A673 (cell line): Measurements from ENCODE around the gene HNMT.

Experiments used
- EZH2 ChIP-seq: fragments of 200-600 bp; sonication (generic); IDR thresholded peaks from 2 replicates; pipeline ENCODE4 v1.6.1; 2017; ENCODE audit warnings: borderline replicate concordance, low read depth, mild to moderate bottlenecking, mixed read lengths, antibody characterized with exemption, low read length; ENCODE audit not compliant: poor library complexity, severe bottlenecking
- TF ChIP-seq, protein P1 (sequence below): fragments of 300-800, 200-600 bp; sonication (generic); conservative IDR thresholded peaks from 2 replicates; pipeline ENCODE4 v1.5.1; 2017; ENCODE audit warnings: low read depth, mild to moderate bottlenecking, antibody characterized with exemption, low read length, moderate library complexity, mixed read lengths

DNA sequence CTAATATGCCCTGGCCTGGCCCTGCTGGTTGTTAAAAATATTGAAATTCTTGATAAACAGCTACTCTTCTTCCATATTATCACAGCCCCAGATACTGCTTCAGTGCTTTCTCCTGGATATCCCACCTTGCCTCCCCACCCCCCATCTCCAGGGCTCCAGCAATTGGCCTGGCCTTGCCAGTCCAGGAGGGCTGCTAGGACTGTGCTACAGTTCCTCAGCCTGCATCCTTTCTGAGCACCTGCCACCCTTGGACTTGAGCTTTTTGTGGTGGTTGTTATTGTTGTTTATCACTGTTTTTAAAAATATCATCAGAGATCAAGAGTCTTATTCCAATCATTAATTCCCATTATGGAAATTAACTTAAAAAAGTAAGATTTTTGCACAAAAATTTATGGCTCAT is 13.5 kb downstream of the HNMT start:
- TF ChIP-seq, protein P1, sequence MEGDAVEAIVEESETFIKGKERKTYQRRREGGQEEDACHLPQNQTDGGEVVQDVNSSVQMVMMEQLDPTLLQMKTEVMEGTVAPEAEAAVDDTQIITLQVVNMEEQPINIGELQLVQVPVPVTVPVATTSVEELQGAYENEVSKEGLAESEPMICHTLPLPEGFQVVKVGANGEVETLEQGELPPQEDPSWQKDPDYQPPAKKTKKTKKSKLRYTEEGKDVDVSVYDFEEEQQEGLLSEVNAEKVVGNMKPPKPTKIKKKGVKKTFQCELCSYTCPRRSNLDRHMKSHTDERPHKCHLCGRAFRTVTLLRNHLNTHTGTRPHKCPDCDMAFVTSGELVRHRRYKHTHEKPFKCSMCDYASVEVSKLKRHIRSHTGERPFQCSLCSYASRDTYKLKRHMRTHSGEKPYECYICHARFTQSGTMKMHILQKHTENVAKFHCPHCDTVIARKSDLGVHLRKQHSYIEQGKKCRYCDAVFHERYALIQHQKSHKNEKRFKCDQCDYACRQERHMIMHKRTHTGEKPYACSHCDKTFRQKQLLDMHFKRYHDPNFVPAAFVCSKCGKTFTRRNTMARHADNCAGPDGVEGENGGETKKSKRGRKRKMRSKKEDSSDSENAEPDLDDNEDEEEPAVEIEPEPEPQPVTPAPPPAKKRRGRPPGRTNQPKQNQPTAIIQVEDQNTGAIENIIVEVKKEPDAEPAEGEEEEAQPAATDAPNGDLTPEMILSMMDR = no peak
- no peak for TF ChIP-seq EZH2
